Pancreas (tissue), 10 donors: Measurements from ENCODE around the gene CRHR1. TPM values are rescaled to one million over a fixed set of nuclear protein-coding genes. Genes with fewer than 3 reads are reported as not detected.

Experiments used
- ATAC-seq, 4 donors: fragments of 200-7000 bp; cut with Tn5 transposase; one replicate each; pipeline versions ENCODE4 v1.8.0 to v1.9.1; 2020; ENCODE audit warnings: mild to moderate bottlenecking in 4 of 4, moderate library complexity in 4 of 4
- DNase-seq, 6 donors: peaks; one replicate each; pipeline ENCODE4 v3.0.0-alpha.2; 2020
- FAIRE-seq: peaks from 2 replicates; lab custom pipeline; 2012; peaks lifted over from hg19 to GRCh38; lab: Jason Lieb, UNC
- H3K27ac ChIP-seq, 4 donors: fragments of 200-600 bp; sonication (generic); 1 replicate in 3 of 4; 2 replicates in 1 of 4; pipeline versions ENCODE4 v1.5.0 to v1.8.0; 2020
- H3K27me3 ChIP-seq, 4 donors: fragments of 200-600 bp; one replicate each; pipeline ENCODE4 v1.8.0; 2021
- H3K36me3 ChIP-seq, 3 donors: fragments of 200-600 bp; sonication (generic) in 1 of 3; one replicate each; pipeline versions ENCODE4 v1.5.0 to v1.8.0; 2020 to 2021
- H3K4me1 ChIP-seq, 3 donors: fragments of 200-600 bp; one replicate each; pipeline ENCODE4 v1.8.0; 2021
- H3K4me3 ChIP-seq, 4 donors: fragments of 200-600 bp; sonication (generic) in 2 of 4; one replicate each; pipeline versions ENCODE4 v1.5.0 to v1.8.0; 2020 to 2021
- H3K9me3 ChIP-seq, 4 donors: fragments of 200-600 bp; one replicate each; pipeline ENCODE4 v1.8.0; 2021
- CTCF ChIP-seq, 4 donors: fragments of 200-600 bp; sonication (generic) in 3 of 4; IDR thresholded peaks; one replicate each; pipeline versions ENCODE4 v1.5.0 to v1.8.0; 2021; ENCODE audit warnings: antibody characterized with exemption in 4 of 4
- WGBS, 2 donors: extraction: QIAGEN DNeasy Blood & Tissue Kit; methylation state at CpG; one replicate each; pipeline ENCODE4 v1.1.7; 2013; 5-methylcytosine and 5-hydroxymethylcytosine counted together
- intact Hi-C, 3 donors: fragments of 100-400 bp; cut with DNase I; formaldehyde crosslinking; loops; one replicate each; pipeline versions ENCODE4 v1.11.1 to v1.14.2; 2022
- polyA plus RNA-seq, 2 donors: library from polyadenylated mRNA; stranded (reverse); fragments of 200-250 nt; gene quantifications; one replicate each; pipeline ENCODE4 v1.2.3, GENCODE V29; 2013
- total RNA-seq, 6 donors: library from RNA; stranded (reverse); fragmentation: NEBNext Ultra II Directional in 4 of 6; extraction: Animal tissue kit (Norgen Biotek cat#: 25700) in 4 of 6; gene quantifications; one replicate each; pipeline versions ENCODE4 v1.2.1 to v1.2.4, GENCODE V29; 2021 to 2023
- donor health status: healthy with polysubstance abuse.
- donor health status: DM: no; HTN: no; CAD: no; lungs with moderate emphysema.
- donor health status: DM: no; HTN: no; CAD: no.
- donor health status: control.
- donor health status: control.
- donor health status: Bipolar disorder and iron deficiency.
- donor health status: DM: yes; HTN: yes; CAD: no.
- donor health status: DM: no; HTN: no; CAD: no.
- donor health status: DM: no; HTN: no; CAD: no.
- donor health status: DM: yes; HTN: yes; CAD: no.

CRHR1 gene
- total and polyA plus RNA-seq, 8 donors, result 0.13 to 0.31 TPM; not detected in 6

- DNase-seq (peak in 1 of 6 donors; percentile 47), FAIRE-seq (no peak), ATAC-seq (no peak)
- Histone ChIP-seq H3K27me3 (no peaks in the 10 kb centered on the region), H3K4me1 (no peaks in the 10 kb centered on the region), H3K36me3 (no peaks in the 10 kb centered on the region), H3K4me3 (no peak overlapping the region), H3K9me3 (no peaks in the 10 kb centered on the region), H3K27ac (no peak overlapping the region)
- intact Hi-C loops, result no loop called here
- whole genome bisulfite sequencing, 2 donors, result 77 to 87% methylated on average over 35 of the region's 35 CpGs
- TF ChIP-seq CTCF (IDR thresholded peaks at IDR 0.05), result no peak
Observed at GRCh38 chr17:45845376-45846185, 61.5 kb downstream of the CRHR1 start.

GRCh38 chr17:45846223-45846622 lies 62.1 kb downstream of the CRHR1 start:
- no peak for TF ChIP-seq CTCF (IDR thresholded peaks at IDR 0.05)
- Histone ChIP-seq H3K9me3 (no peaks in the 10 kb centered on the region), H3K27ac (no peak overlapping the region), H3K27me3 (no peaks in the 10 kb centered on the region), H3K36me3 (no peaks in the 10 kb centered on the region), H3K4me1 (no peaks in the 10 kb centered on the region), H3K4me3 (no peak overlapping the region)
- DNase-seq (peak in 1 of 6 donors; percentile 35), ATAC-seq (no peak), FAIRE-seq (no peak)
- WGBS, 2 donors, result 76 to 82% methylated on average over 10 of the region's 10 CpGs
- intact Hi-C loops, result no loop called here

- Histone ChIP-seq H3K9me3 (no peaks in the 10 kb centered on the region), H3K4me3 (no peak overlapping the region), H3K4me1 (no peaks in the 10 kb centered on the region), H3K36me3 (no peaks in the 10 kb centered on the region), H3K27ac (no peak overlapping the region), H3K27me3 (no peaks in the 10 kb centered on the region)
- WGBS, 2 donors, result 66 to 68% methylated on average over 9 of the region's 9 CpGs
- no peak for TF ChIP-seq CTCF (IDR thresholded peaks at IDR 0.05)
- FAIRE-seq (no peak), DNase-seq (peak in 1 of 6 donors; percentile 23), ATAC-seq (no peak)
- intact Hi-C loops, result no loop called here
Observed at GRCh38 chr17:45846646-45847045, 62.5 kb downstream of the CRHR1 start.

GRCh38 chr17:45847101-45847500 lies 63.0 kb downstream of the CRHR1 start:
- no peaks in the 10 kb centered on the region for H3K4me1 ChIP-seq
- H3K36me3 ChIP-seq, result no peaks in the 10 kb centered on the region
- FAIRE-seq (no peak), DNase-seq (peak in 1 of 6 donors; percentile 12), ATAC-seq (no peak)
- no peak overlapping the region for H3K27ac ChIP-seq
- no peak for TF ChIP-seq CTCF (IDR thresholded peaks at IDR 0.05)
- no peak overlapping the region for H3K4me3 ChIP-seq
- WGBS, 2 donors, result 70 to 78% methylated on average over 4 of the region's 4 CpGs
- H3K27me3 ChIP-seq, result no peaks in the 10 kb centered on the region
- intact Hi-C loops, result no loop called here
- H3K9me3 ChIP-seq, result no peaks in the 10 kb centered on the region

GRCh38 chr17:45847747-45848146 lies 63.6 kb downstream of the CRHR1 start:
- Histone ChIP-seq H3K4me1 (no peaks in the 10 kb centered on the region), H3K27me3 (no peaks in the 10 kb centered on the region), H3K27ac (no peak overlapping the region), H3K4me3 (no peak overlapping the region), H3K36me3 (no peaks in the 10 kb centered on the region), H3K9me3 (no peaks in the 10 kb centered on the region)
- peak in 1 of 6 donors; percentile 3 for DNase-seq
- WGBS, 2 donors, result 71 to 81% methylated on average over 5 of the region's 5 CpGs
- FAIRE-seq, result no peak
- ATAC-seq, result no peak
- intact Hi-C loops, result no loop called here
- TF ChIP-seq CTCF (IDR thresholded peaks at IDR 0.05), result no peak
